IMR-90 (cell line): ENCODE data around the gene CLCNKA. TPM values are rescaled to one million over a fixed set of nuclear protein-coding genes. Genes with fewer than 3 reads are reported as not detected.
A peak's percentile ranks its signal among the peaks of the same experiment; 100 is the strongest.

Source experiments
- ATAC-seq: fragments of 200-7000 bp; cut with Tn5 transposase; 2 replicates; pipeline ENCODE4 v1.9.1; 2020; ENCODE audit warnings: low read depth, mild to moderate bottlenecking, moderate library complexity
- BruUV-seq: library from RNA; stranded (reverse); fragments of 400-500 nt; replicated peaks from 2 replicates; lab custom pipeline; 2021; lab: Mats Ljungman, UMichigan
- CTCF ChIA-PET: fragments of 300-600 bp; formaldehyde crosslinking; extraction: SDS; loops from one replicate; lab custom pipeline; 2021; ENCODE audit warnings: antibody characterized with exemption; lab: Yijun Ruan, JAX
- POLR2A ChIA-PET: fragments of 300-600 bp; sonication (Branson Sonifier 250); formaldehyde crosslinking; loops from one replicate; lab custom pipeline; 2022; ENCODE audit warnings: antibody characterized with exemption; ENCODE audit not compliant: unreplicated experiment; lab: Charles Lee
- DNase-seq: peaks from one replicate; pipeline ENCODE4 v3.0.0; 2013
- H2AFZ ChIP-seq: replicated peaks from 2 replicates; pipeline ENCODE3; 2013; ENCODE audit warnings: low read length, mild to moderate bottlenecking; ENCODE audit not compliant: poor library complexity
- H2AK5ac ChIP-seq: 2 replicates; pipeline ENCODE4 v1.6.1; 2013; ENCODE audit warnings: low read depth, low read length, inconsistent platforms
- H2AK9ac ChIP-seq: replicated peaks from 2 replicates; pipeline ENCODE3; 2013; ENCODE audit warnings: mild to moderate bottlenecking, low read depth, low read length, moderate library complexity; ENCODE audit not compliant: poor library complexity
- H2BK120ac ChIP-seq: 2 replicates; pipeline ENCODE4 v1.6.1; 2013; ENCODE audit warnings: low read depth, low read length, inconsistent platforms
- H2BK15ac ChIP-seq: 3 replicates; pipeline ENCODE4 v1.6.1; 2013; ENCODE audit warnings: low read depth, low read length, inconsistent platforms
- H2BK20ac ChIP-seq: 2 replicates; pipeline ENCODE4 v1.6.1; 2013; ENCODE audit warnings: low read depth, mild to moderate bottlenecking, inconsistent platforms, low read length, moderate library complexity
- H2BK5ac ChIP-seq: 2 replicates; pipeline ENCODE4 v1.6.1; 2013; ENCODE audit warnings: mild to moderate bottlenecking, low read depth, low read length, inconsistent platforms; ENCODE audit not compliant: poor library complexity, severe bottlenecking
- H3K14ac ChIP-seq: replicated peaks from 2 replicates; pipeline ENCODE4 v1.6.1; 2013; ENCODE audit warnings: low read depth, low read length, inconsistent platforms
- H3K18ac ChIP-seq: 2 replicates; pipeline ENCODE4 v1.6.1; 2013; ENCODE audit warnings: low read depth, low read length, control low read depth
- H3K23ac ChIP-seq: 2 replicates; pipeline ENCODE4 v1.6.1; 2013; ENCODE audit warnings: low read depth, low read length, inconsistent platforms
- H3K27ac ChIP-seq: 2 replicates; pipeline ENCODE4 v1.5.1; 2013; ENCODE audit warnings: mild to moderate bottlenecking, control low read depth, low read length; ENCODE audit not compliant: insufficient read depth
- H3K27me3 ChIP-seq: 2 replicates; pipeline ENCODE4 v1.6.1; 2013; ENCODE audit warnings: low read length; ENCODE audit not compliant: control insufficient read depth, insufficient read depth
- H3K36me3 ChIP-seq: 2 replicates; pipeline ENCODE4 v1.6.1; 2013; ENCODE audit warnings: low read length, mixed read lengths; ENCODE audit not compliant: control insufficient read depth, insufficient read depth
- H3K4ac ChIP-seq: 2 replicates; pipeline ENCODE4 v1.6.1; 2013; ENCODE audit warnings: low read depth, low read length, inconsistent platforms
- H3K4me1 ChIP-seq: 2 replicates; pipeline ENCODE4 v1.6.1; 2013; ENCODE audit warnings: low read length, mixed read lengths; ENCODE audit not compliant: control insufficient read depth, insufficient read depth
- H3K4me2 ChIP-seq: 2 replicates; pipeline ENCODE4 v1.6.1; 2013; ENCODE audit warnings: low read depth, mild to moderate bottlenecking, control low read depth, low read length, moderate library complexity
- H3K4me3 ChIP-seq: 2 replicates; pipeline ENCODE4 v1.5.1; 2013; ENCODE audit warnings: low read depth, mild to moderate bottlenecking, control low read depth, low read length, moderate library complexity; ENCODE audit not compliant: insufficient read depth
- H3K56ac ChIP-seq: 2 replicates; pipeline ENCODE4 v1.6.1; 2013; ENCODE audit warnings: low read length, inconsistent platforms; ENCODE audit not compliant: insufficient read depth; ENCODE audit errors: extremely low read depth
- H3K79me1 ChIP-seq, 2 experiments: 2 replicates each; pipeline ENCODE4 v1.6.1; 2013; ENCODE audit warnings: low read length in 2 of 2, inconsistent platforms in 1 of 2, low read depth in 1 of 2
- H3K9ac ChIP-seq: 2 replicates; pipeline ENCODE4 v1.6.1; 2013; ENCODE audit warnings: low read depth, low read length, control low read depth
- H3K9me1 ChIP-seq: 2 replicates; pipeline ENCODE4 v1.6.1; 2013; ENCODE audit warnings: low read length, inconsistent platforms; ENCODE audit not compliant: insufficient read depth
- H3K9me3 ChIP-seq: 2 replicates; pipeline ENCODE4 v1.6.1; 2013; ENCODE audit warnings: low read length; ENCODE audit not compliant: control insufficient read depth, insufficient read depth
- H4K20me1 ChIP-seq: 2 replicates; pipeline ENCODE4 v1.6.1; 2013; ENCODE audit warnings: low read length, inconsistent platforms; ENCODE audit not compliant: insufficient read depth
- H4K5ac ChIP-seq: 2 replicates; pipeline ENCODE4 v1.6.1; 2013; ENCODE audit warnings: mild to moderate bottlenecking, low read depth, low read length, control low read depth
- H4K8ac ChIP-seq, 2 experiments: 2 replicates each; pipeline ENCODE4 v1.6.1; 2013; ENCODE audit warnings: low read depth in 2 of 2, low read length in 2 of 2, control low read depth in 1 of 2, inconsistent platforms in 1 of 2
- H4K91ac ChIP-seq: 2 replicates; pipeline ENCODE4 v1.6.1; 2013; ENCODE audit warnings: low read depth, low read length, inconsistent platforms; ENCODE audit not compliant: insufficient read depth
- BHLHE40 ChIP-seq: fragments of 150-350 bp; IDR thresholded peaks from 2 replicates; pipeline ENCODE4 v1.6.1; 2016; ENCODE audit warnings: mild to moderate bottlenecking, low read depth, low read length
- CHD1 ChIP-seq: IDR thresholded peaks from 2 replicates; pipeline ENCODE4 v1.6.1; 2012; ENCODE audit warnings: low read depth, low read length, improper control_type of control experiment
- FOS ChIP-seq: fragments of 150-350 bp; IDR thresholded peaks from 2 replicates; pipeline ENCODE4 v1.6.1; 2016; ENCODE audit warnings: low read depth, low read length
- MAFK ChIP-seq: IDR thresholded peaks from 2 replicates; pipeline ENCODE4 v1.6.1; 2012; ENCODE audit warnings: low read depth, low read length, improper control_type of control experiment
- MAZ ChIP-seq: IDR thresholded peaks from 2 replicates; pipeline ENCODE4 v1.6.1; 2012; ENCODE audit warnings: low read depth, mild to moderate bottlenecking, low read length, improper control_type of control experiment, moderate library complexity, borderline replicate concordance
- MXI1 ChIP-seq: IDR thresholded peaks from 2 replicates; pipeline ENCODE4 v1.6.1; 2012; ENCODE audit warnings: low read depth, mild to moderate bottlenecking, low read length, moderate library complexity, borderline replicate concordance
- NFE2L2 ChIP-seq: fragments of 150-350 bp; IDR thresholded peaks from 2 replicates; pipeline ENCODE4 v1.6.1; 2016; ENCODE audit warnings: low read depth, mild to moderate bottlenecking, low read length
- RAD21 ChIP-seq: IDR thresholded peaks from 2 replicates; pipeline ENCODE4 v1.6.1; 2012; ENCODE audit warnings: low read length, improper control_type of control experiment
- SMC3 ChIP-seq: fragments of 150-350 bp; IDR thresholded peaks from 2 replicates; pipeline ENCODE4 v1.6.1; 2016; ENCODE audit warnings: low read depth, mild to moderate bottlenecking, antibody characterized with exemption, low read length, moderate library complexity
- WGBS, 2 experiments: methylation state at CpG; one replicate each; pipeline versions ENCODE4 v1.1.5 to v1.1.7; 2013; ENCODE audit warnings: missing lambda C conversion rate in 2 of 2; ENCODE audit not compliant: insufficient read length in 1 of 2; ENCODE audit errors: extremely low coverage in 2 of 2; 5-methylcytosine and 5-hydroxymethylcytosine counted together
- dilution Hi-C: fragments of 300-500 bp; cut with HindIII; formaldehyde crosslinking; loops from one replicate; pipeline ENCODE4 v1.14.3; 2018; ENCODE audit warnings: low sequenced_read_pairs; ENCODE audit not compliant: unreplicated experiment
- in situ Hi-C: fragments of 300-500 bp; cut with MboI; formaldehyde crosslinking; loops from 3 replicates; pipeline ENCODE4 v1.14.3; 2019; ENCODE audit warnings: low sequenced_read_pairs, inconsistent platforms, mixed read lengths
- intact Hi-C: fragments of 100-400 bp; cut with micrococcal nuclease; formaldehyde crosslinking; loops from 2 replicates; pipeline ENCODE4 v1.10.0; 2022
- polyA plus RNA-seq, 3 experiments: library from polyadenylated mRNA; depleted of rRNA; stranded (reverse); fragments of >200 nt; gene quantifications; 2 replicates each; pipeline ENCODE4 v1.2.3, GENCODE V29; 2012; ENCODE audit warnings: low replicate concordance in 1 of 3
- total RNA-seq: library from RNA; depleted of rRNA; stranded (reverse); fragments of >200 nt; gene quantifications from 2 replicates; pipeline ENCODE4 v1.2.3, GENCODE V29; 2012
- TF ChIP-seq, protein P1 (sequence below): fragments of 150-350 bp; IDR thresholded peaks from 2 replicates; pipeline ENCODE4 v1.6.1; 2016; ENCODE audit warnings: low read depth, mild to moderate bottlenecking, low read length, moderate library complexity, borderline replicate concordance

The CLCNKA gene
- total and polyA plus RNA-seq, 2 of the 4 experiments (the other 2 are of a cell fraction): 0.05 TPM; not detected in 1

DNA sequence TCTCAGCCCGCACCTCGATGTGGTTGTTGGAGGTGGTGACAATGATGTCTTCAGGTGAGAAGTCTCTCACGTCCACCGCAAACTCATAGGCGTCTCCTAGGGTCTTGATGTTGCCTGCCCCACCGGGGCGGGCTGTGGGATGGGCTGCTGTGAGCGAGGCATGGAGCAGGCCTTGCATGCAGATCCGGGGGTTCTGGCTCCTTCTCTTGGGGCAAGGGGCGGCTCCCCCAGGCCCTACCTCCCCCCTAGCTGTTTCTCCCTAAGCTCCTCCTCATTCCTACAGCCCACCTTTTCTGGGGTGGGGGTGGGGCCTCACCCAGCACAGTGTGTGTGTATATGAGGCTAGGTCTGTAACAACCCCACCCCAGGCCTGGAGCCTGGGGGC, 4.8 kb upstream of the CLCNKA start:
- H3K9me3 ChIP-seq: no peaks in the 10 kb centered on the region
- H2BK120ac ChIP-seq: no peak overlapping the region
- H2AK9ac ChIP-seq: peak overlapping the region; percentile 84
- H3K4me3 ChIP-seq: no peak overlapping the region
- no peaks in the 10 kb centered on the region for H4K20me1 ChIP-seq
- H3K4me2 ChIP-seq: no peak overlapping the region
- H2BK5ac ChIP-seq: no peak overlapping the region
- TF ChIP-seq RAD21 (no peak), NFE2L2 (no peak), CHD1 (no peak), MAFK (no peak), MAZ (no peak), BHLHE40 (no peak), SMC3 (no peak), FOS (no peak), MXI1 (no peak)
- TF ChIP-seq, protein P1, sequence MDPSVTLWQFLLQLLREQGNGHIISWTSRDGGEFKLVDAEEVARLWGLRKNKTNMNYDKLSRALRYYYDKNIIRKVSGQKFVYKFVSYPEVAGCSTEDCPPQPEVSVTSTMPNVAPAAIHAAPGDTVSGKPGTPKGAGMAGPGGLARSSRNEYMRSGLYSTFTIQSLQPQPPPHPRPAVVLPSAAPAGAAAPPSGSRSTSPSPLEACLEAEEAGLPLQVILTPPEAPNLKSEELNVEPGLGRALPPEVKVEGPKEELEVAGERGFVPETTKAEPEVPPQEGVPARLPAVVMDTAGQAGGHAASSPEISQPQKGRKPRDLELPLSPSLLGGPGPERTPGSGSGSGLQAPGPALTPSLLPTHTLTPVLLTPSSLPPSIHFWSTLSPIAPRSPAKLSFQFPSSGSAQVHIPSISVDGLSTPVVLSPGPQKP: no peak
- WGBS, 2 experiments: 60% methylated on average over 2 of the region's 10 CpGs; no CpG with 5 or more reads in 1 of the 2 experiments
- H4K8ac ChIP-seq: no peak overlapping the region; a peak in 1 of 4 replicates
- H2BK15ac ChIP-seq: no peak overlapping the region
- ATAC-seq: no peak
- H3K14ac ChIP-seq: no peak overlapping the region
- dilution Hi-C loops: no loop called here
- DNase-seq: no peak
- H3K27me3 ChIP-seq: no peaks in the 10 kb centered on the region
- no peak overlapping the region for H3K9ac ChIP-seq
- H4K5ac ChIP-seq: no peak overlapping the region
- H3K18ac ChIP-seq: no peak overlapping the region
- ChIA-PET CTCF (no interaction called here), POLR2A (no interaction called here)
- H3K4me1 ChIP-seq: peaks cover 31% of the 10 kb centered on the region
- BruUV-seq: no TSS peak
- H3K9me1 ChIP-seq: peaks cover 3% of the 10 kb centered on the region
- H3K23ac ChIP-seq: no peak overlapping the region
- H3K36me3 ChIP-seq: no peaks in the 10 kb centered on the region
- no peaks in the 10 kb centered on the region for H3K79me1 ChIP-seq
- H2BK20ac ChIP-seq: no peak overlapping the region
- intact Hi-C loops: no loop called here
- no peak overlapping the region for H3K27ac ChIP-seq
- H4K91ac ChIP-seq: no peak overlapping the region
- peak overlapping the region; percentile 94 for H2AFZ ChIP-seq
- no peak overlapping the region for H3K56ac ChIP-seq
- 0 out of 2 replicates have a peak overlapping the region, but pooled peaks have one; percentile 48 for H2AK5ac ChIP-seq
- in situ Hi-C loops: no loop called here
- no peak overlapping the region for H3K4ac ChIP-seq
